Suprapubic skin (tissue), 4 donors: ENCODE measurements around the gene ENPP1. TPM values are rescaled to one million over a fixed set of nuclear protein-coding genes. Genes with fewer than 3 reads are reported as not detected.

Experiments used
- DNase-seq, 2 donors: peaks; one replicate each; pipeline ENCODE4 v3.0.0-alpha.2; 2019; ENCODE audit warnings: low spot score in 2 of 2
- H3K27ac ChIP-seq: fragments of 200-600 bp; sonication (generic); one replicate; pipeline ENCODE4 v1.5.1; 2019
- H3K27me3 ChIP-seq: fragments of 200-600 bp; sonication (generic); one replicate; pipeline ENCODE4 v1.5.1; 2019
- H3K36me3 ChIP-seq: fragments of 200-600 bp; sonication (generic); one replicate; pipeline ENCODE4 v1.5.1; 2019
- H3K4me1 ChIP-seq: fragments of 200-600 bp; sonication (generic); one replicate; pipeline ENCODE4 v1.5.1; 2019
- H3K4me3 ChIP-seq: fragments of 200-600 bp; sonication (generic); one replicate; pipeline ENCODE4 v1.5.1; 2019; ENCODE audit warnings: mild to moderate bottlenecking
- H3K9me3 ChIP-seq: fragments of 200-600 bp; sonication (generic); one replicate; pipeline ENCODE4 v1.5.1; 2019
- EP300 ChIP-seq: sonication (generic); formaldehyde crosslinking; IDR thresholded peaks from one replicate; pipeline ENCODE4 v1.6.1; 2017; ENCODE audit warnings: antibody characterized with exemption
- POLR2A ChIP-seq, 2 donors: fragments of 450-650 bp; IDR thresholded peaks; one replicate each; pipeline ENCODE4 v1.6.1; 2017; ENCODE audit warnings: antibody characterized with exemption in 2 of 2, mild to moderate bottlenecking in 2 of 2, moderate library complexity in 2 of 2
- POLR2AphosphoS5 ChIP-seq, 3 donors: sonication (generic); formaldehyde crosslinking; IDR thresholded peaks; one replicate each; pipeline ENCODE4 v1.6.1; 2017; ENCODE audit warnings: antibody characterized with exemption in 3 of 3
- WGBS: methylation state at CpG from one replicate; pipeline ENCODE4 v1.1.5; 2018; 5-methylcytosine and 5-hydroxymethylcytosine counted together
- total RNA-seq, 4 donors: library from RNA; depleted of rRNA; stranded (reverse); fragments of >200 nt; gene quantifications; one replicate each; pipeline ENCODE4 v1.1.0, GENCODE V29; 2016
- TF ChIP-seq, protein P1 (sequence below), 2 donors: fragments of 200-600 bp in 1 of 2; fragments of 450-650 bp in 1 of 2; sonication (generic) in 1 of 2; IDR thresholded peaks; one replicate each; pipeline ENCODE4 v1.5.1; 2016 to 2019; ENCODE audit warnings: antibody characterized with exemption in 2 of 2, mild to moderate bottlenecking in 1 of 2, moderate library complexity in 1 of 2

ENPP1 gene
- total RNA-seq, 4 donors from 2014 or later: 2.9 to 9.1 (median 4.0) TPM

DNA sequence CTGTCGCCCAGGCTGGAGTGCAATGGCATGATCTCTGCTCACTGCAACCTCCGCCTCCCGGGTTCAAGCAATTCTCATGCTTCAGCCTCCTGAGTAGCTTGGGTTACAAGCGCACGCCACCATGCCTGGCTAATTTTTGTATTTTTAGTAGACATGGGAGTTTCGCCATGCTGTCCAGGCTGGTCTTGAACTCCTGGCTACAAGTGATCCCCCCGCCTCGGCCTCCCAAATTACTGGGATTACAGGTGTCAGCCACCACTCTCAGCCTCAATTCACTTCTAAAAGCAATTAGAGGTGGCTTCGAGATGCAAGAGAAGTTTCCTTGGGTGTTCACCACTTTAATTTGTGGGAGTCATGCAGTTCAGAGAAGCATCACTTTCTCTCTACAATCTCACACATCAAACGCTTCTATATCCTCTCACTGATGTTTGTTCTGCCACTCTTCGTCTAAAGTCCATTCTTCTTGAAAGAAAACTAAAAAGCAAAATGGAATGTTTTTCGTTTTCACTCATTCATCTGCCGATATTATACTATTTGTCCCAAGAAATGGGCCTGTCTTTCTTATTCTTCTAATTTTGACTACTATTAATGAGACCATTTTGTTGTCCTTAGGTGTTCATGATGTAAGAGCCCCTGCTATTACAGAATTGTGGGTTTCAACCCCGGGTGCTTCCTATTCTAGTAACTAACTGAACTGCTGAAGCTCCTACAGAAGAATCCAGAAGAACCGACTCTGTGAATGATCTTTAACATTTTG lies 38.3 kb upstream of the ENPP1 start:
- TF ChIP-seq, protein P1, sequence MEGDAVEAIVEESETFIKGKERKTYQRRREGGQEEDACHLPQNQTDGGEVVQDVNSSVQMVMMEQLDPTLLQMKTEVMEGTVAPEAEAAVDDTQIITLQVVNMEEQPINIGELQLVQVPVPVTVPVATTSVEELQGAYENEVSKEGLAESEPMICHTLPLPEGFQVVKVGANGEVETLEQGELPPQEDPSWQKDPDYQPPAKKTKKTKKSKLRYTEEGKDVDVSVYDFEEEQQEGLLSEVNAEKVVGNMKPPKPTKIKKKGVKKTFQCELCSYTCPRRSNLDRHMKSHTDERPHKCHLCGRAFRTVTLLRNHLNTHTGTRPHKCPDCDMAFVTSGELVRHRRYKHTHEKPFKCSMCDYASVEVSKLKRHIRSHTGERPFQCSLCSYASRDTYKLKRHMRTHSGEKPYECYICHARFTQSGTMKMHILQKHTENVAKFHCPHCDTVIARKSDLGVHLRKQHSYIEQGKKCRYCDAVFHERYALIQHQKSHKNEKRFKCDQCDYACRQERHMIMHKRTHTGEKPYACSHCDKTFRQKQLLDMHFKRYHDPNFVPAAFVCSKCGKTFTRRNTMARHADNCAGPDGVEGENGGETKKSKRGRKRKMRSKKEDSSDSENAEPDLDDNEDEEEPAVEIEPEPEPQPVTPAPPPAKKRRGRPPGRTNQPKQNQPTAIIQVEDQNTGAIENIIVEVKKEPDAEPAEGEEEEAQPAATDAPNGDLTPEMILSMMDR (IDR thresholded peaks at IDR 0.05): no peak
- TF ChIP-seq EP300 (no peak), POLR2A (IDR thresholded peaks at IDR 0.05) (no peak), POLR2AphosphoS5 (IDR thresholded peaks at IDR 0.05) (no peak)
- Histone ChIP-seq H3K27ac (no peak overlapping the region), H3K4me3 (no peak overlapping the region)

GRCh38 chr6:131770776-131771175 lies 37.0 kb upstream of the ENPP1 start:
- 100% methylated on average over 1 of the region's 1 CpG for WGBS
- Histone ChIP-seq H3K36me3 (no peaks in the 10 kb centered on the region), H3K9me3 (no peaks in the 10 kb centered on the region), H3K27ac (no peak overlapping the region), H3K4me3 (no peak overlapping the region), H3K4me1 (no peaks in the 10 kb centered on the region), H3K27me3 (no peaks in the 10 kb centered on the region)
- no peak for TF ChIP-seq POLR2A (IDR thresholded peaks at IDR 0.05)
- TF ChIP-seq, protein P1 (IDR thresholded peaks at IDR 0.05): no peak
- TF ChIP-seq POLR2AphosphoS5 (IDR thresholded peaks at IDR 0.05): no peak
- no peak for TF ChIP-seq EP300
- DNase-seq: no peak

More for the DNA sequence above, 38.3 kb upstream of the ENPP1 start:
- DNase-seq: no peak
- Histone ChIP-seq H3K4me1 (no peaks in the 10 kb centered on the region), H3K27me3 (no peaks in the 10 kb centered on the region), H3K9me3 (no peaks in the 10 kb centered on the region), H3K36me3 (no peaks in the 10 kb centered on the region)
- WGBS: 84% methylated on average over 15 of the region's 15 CpGs

- H3K36me3 ChIP-seq: no peaks in the 10 kb centered on the region
- TF ChIP-seq, protein P1 (IDR thresholded peaks at IDR 0.05): no peak
- TF ChIP-seq EP300: no peak
- H3K27me3 ChIP-seq: no peaks in the 10 kb centered on the region
- 46% methylated on average over 4 of the region's 4 CpGs for WGBS
- peaks cover 5% of the 10 kb centered on the region for H3K4me1 ChIP-seq
- H3K9me3 ChIP-seq: no peaks in the 10 kb centered on the region
- no peak overlapping the region for H3K4me3 ChIP-seq
- DNase-seq: no peak
- H3K27ac ChIP-seq: no peak overlapping the region
Observed at GRCh38 chr6:131773284-131773950, 34.4 kb upstream of the ENPP1 start.

- TF ChIP-seq POLR2A (IDR thresholded peaks at IDR 0.05) (no peak), POLR2AphosphoS5 (IDR thresholded peaks at IDR 0.05) (no peak), EP300 (no peak)
- no peak overlapping the region for H3K4me3 ChIP-seq
- no peaks in the 10 kb centered on the region for H3K27me3 ChIP-seq
- no peaks in the 10 kb centered on the region for H3K36me3 ChIP-seq
- no peak for DNase-seq
- WGBS: 86% methylated on average over 3 of the region's 3 CpGs
- no peaks in the 10 kb centered on the region for H3K9me3 ChIP-seq
- H3K27ac ChIP-seq: no peak overlapping the region
- H3K4me1 ChIP-seq: peaks cover 5% of the 10 kb centered on the region
Observed at GRCh38 chr6:131775886-131776285, 31.9 kb upstream of the ENPP1 start.

- Histone ChIP-seq H3K27ac (no peak overlapping the region), H3K4me3 (no peak overlapping the region), H3K36me3 (no peaks in the 10 kb centered on the region), H3K27me3 (no peaks in the 10 kb centered on the region), H3K9me3 (no peaks in the 10 kb centered on the region), H3K4me1 (peaks cover 5% of the 10 kb centered on the region)
- 89% methylated on average over 2 of the region's 2 CpGs for WGBS
- DNase-seq: no peak
- TF ChIP-seq POLR2AphosphoS5 (IDR thresholded peaks at IDR 0.05) (no peak), POLR2A (IDR thresholded peaks at IDR 0.05) (no peak)
- TF ChIP-seq, protein P1 (IDR thresholded peaks at IDR 0.05): no peak
Observed at GRCh38 chr6:131776985-131777384, 30.8 kb upstream of the ENPP1 start.
